HCT116 (cell line): ENCODE results near the gene CHPT1. TPM values are rescaled to one million over a fixed set of nuclear protein-coding genes. Genes with fewer than 3 reads are reported as not detected.

Experiments used
- ATAC-seq: fragments of 200-7000 bp; cut with Tn5 transposase; 2 replicates; pipeline ENCODE4 v1.9.1; 2020; ENCODE audit warnings: mild to moderate bottlenecking, moderate library complexity
- BruUV-seq: library from RNA; stranded (reverse); fragments of 400-500 nt; replicated peaks from 2 replicates; lab custom pipeline; 2021; lab: Mats Ljungman, UMichigan
- CTCF ChIA-PET: fragments of 300-600 bp; sonication (Branson Sonifier 250); formaldehyde crosslinking; loops from one replicate; lab custom pipeline; 2021; ENCODE audit warnings: antibody characterized with exemption; lab: Charles Lee
- POLR2A ChIA-PET: fragments of 300-600, 350-600 bp; sonication (Branson Sonifier 250); formaldehyde crosslinking; loops from one replicate; lab custom pipeline; 2021; ENCODE audit warnings: antibody characterized with exemption; lab: Charles Lee
- RAD21 ChIA-PET, 2 experiments: fragments of 300-600 bp; sonication (Branson Sonifier 250); formaldehyde crosslinking; loops; one replicate each; lab custom pipeline; 2023; ENCODE audit warnings: low total read pairs in 2 of 2; ENCODE audit not compliant: uncharacterized antibody in 2 of 2, unreplicated experiment in 2 of 2, low non-redundant PET in 1 of 2; lab: Charles Lee
- DNase-seq: peaks from one replicate; pipeline ENCODE4 v3.0.0-alpha.2; 2010; ENCODE audit warnings: low read depth, low spot score
- H2AFZ ChIP-seq: fragments of 200-600 bp; shearing (Covaris generic), sonication (generic); 2 replicates; pipeline ENCODE4 v1.6.1; 2017; ENCODE audit warnings: low read depth, mixed run types, mixed read lengths, antibody characterized with exemption, low read length; ENCODE audit not compliant: poor library complexity, severe bottlenecking
- H3K27ac ChIP-seq: 2 replicates; pipeline ENCODE4 v1.5.1; 2012; ENCODE audit warnings: low read depth, low read length
- H3K27me3 ChIP-seq: fragments of 200-600 bp; sonication (generic); 2 replicates; pipeline ENCODE4 v1.6.1; 2016; ENCODE audit warnings: mixed run types, low read length, mixed read lengths; ENCODE audit not compliant: insufficient read depth
- H3K36me3 ChIP-seq, 2 experiments: fragments of 200-500 bp in 1 of 2; fragments of 200-600 bp in 1 of 2; sonication (Bioruptor generic) in 1 of 2; sonication (generic) in 1 of 2; 2 replicates each; pipeline versions ENCODE4 v1.5.1 to v1.6.1; 2014 to 2016; ENCODE audit warnings: low read length in 2 of 2, inconsistent platforms in 1 of 2, mixed read lengths in 1 of 2, mixed run types in 1 of 2; ENCODE audit not compliant: insufficient read depth in 2 of 2, control insufficient read depth in 1 of 2
- H3K4me1 ChIP-seq, 2 experiments: fragments of 200-600 bp in 1 of 2; sonication (generic) in 1 of 2; 2 replicates each; pipeline versions ENCODE4 v1.5.1 to v1.6.1; 2012 to 2017; ENCODE audit warnings: low read length in 2 of 2, inconsistent platforms in 1 of 2, mild to moderate bottlenecking in 1 of 2, mixed read lengths in 1 of 2, mixed run types in 1 of 2, moderate library complexity in 1 of 2; ENCODE audit not compliant: insufficient read depth in 2 of 2, control insufficient read depth in 1 of 2
- H3K4me2 ChIP-seq: fragments of 200-600 bp; sonication (generic); 2 replicates; pipeline ENCODE4 v1.6.1; 2017; ENCODE audit warnings: mixed run types, low read length, mixed read lengths
- H3K4me3 ChIP-seq, 2 experiments: fragments of 200-600 bp in 1 of 2; sonication (generic) in 1 of 2; replicated peaks in 1 of 2; 2 replicates each; pipeline ENCODE4 v1.5.1; 2011 to 2016; ENCODE audit warnings: low read length in 2 of 2, control low read depth in 1 of 2, low read depth in 1 of 2, mild to moderate bottlenecking in 1 of 2, mixed read lengths in 1 of 2, mixed run types in 1 of 2
- H3K79me2 ChIP-seq: fragments of 200-600 bp; sonication (generic); 2 replicates; pipeline ENCODE4 v1.6.1; 2017; ENCODE audit warnings: mild to moderate bottlenecking, mixed run types, low read length, moderate library complexity, mixed read lengths; ENCODE audit not compliant: insufficient read depth
- H3K9ac ChIP-seq: fragments of 200-600 bp; sonication (generic); 2 replicates; pipeline ENCODE4 v1.6.1; 2016; ENCODE audit warnings: low read length, mixed read lengths
- H3K9me2 ChIP-seq: fragments of 200-600 bp; sonication (generic), shearing (Covaris generic); 2 replicates; pipeline ENCODE4 v1.6.1; 2017; ENCODE audit warnings: mixed run types, mild to moderate bottlenecking, moderate library complexity; ENCODE audit not compliant: insufficient read depth
- H3K9me3 ChIP-seq, 2 experiments: fragments of 200-500 bp in 1 of 2; fragments of 200-600 bp in 1 of 2; sonication (Bioruptor generic) in 1 of 2; sonication (generic) in 1 of 2; 2 replicates each; pipeline ENCODE4 v1.6.1; 2014 to 2017; ENCODE audit warnings: low read length in 2 of 2, mixed read lengths in 2 of 2, inconsistent platforms in 1 of 2, low read depth in 1 of 2, mild to moderate bottlenecking in 1 of 2, mixed run types in 1 of 2, moderate library complexity in 1 of 2; ENCODE audit not compliant: control insufficient read depth in 1 of 2, insufficient read depth in 1 of 2
- H4K20me1 ChIP-seq: fragments of 200-600 bp; sonication (generic), shearing (Covaris generic); 2 replicates; pipeline ENCODE4 v1.6.1; 2017; ENCODE audit warnings: mixed run types, mild to moderate bottlenecking, moderate library complexity; ENCODE audit not compliant: insufficient read depth
- CBX3 ChIP-seq: IDR thresholded peaks from 2 replicates; pipeline ENCODE4 v1.6.1; 2012; ENCODE audit warnings: low read depth
- CEBPB ChIP-seq: IDR thresholded peaks from 2 replicates; pipeline ENCODE4 v1.6.1; 2012; ENCODE audit warnings: low read depth
- EGR1 ChIP-seq: IDR thresholded peaks from 2 replicates; pipeline ENCODE4 v1.6.1; 2012; ENCODE audit warnings: low read depth
- ELF1 ChIP-seq: IDR thresholded peaks from 2 replicates; pipeline ENCODE4 v1.6.1; 2012; ENCODE audit warnings: low read depth, borderline replicate concordance
- EZH2phosphoT487 ChIP-seq: fragments of 200-600 bp; IDR thresholded peaks from 2 replicates; pipeline ENCODE4 v1.6.1; 2018; ENCODE audit warnings: antibody characterized with exemption, borderline replicate concordance
- FOSL1 ChIP-seq: IDR thresholded peaks from 2 replicates; pipeline ENCODE4 v1.6.1; 2012; ENCODE audit warnings: low read depth
- JUND ChIP-seq: IDR thresholded peaks from 2 replicates; pipeline ENCODE4 v1.6.1; 2012
- POLR2A ChIP-seq: IDR thresholded peaks from 2 replicates; pipeline ENCODE4 v1.7.0; 2011; ENCODE audit warnings: borderline replicate concordance; ENCODE audit not compliant: insufficient read depth, insufficient read length; ENCODE audit errors: extremely low read depth
- POLR2AphosphoS5 ChIP-seq: IDR thresholded peaks from 2 replicates; pipeline ENCODE4 v1.6.1; 2011; ENCODE audit warnings: mild to moderate bottlenecking, low read depth, low read length, moderate library complexity
- SIN3A ChIP-seq: IDR thresholded peaks from 2 replicates; pipeline ENCODE4 v1.6.1; 2012; ENCODE audit warnings: low read depth
- SP1 ChIP-seq: IDR thresholded peaks from 2 replicates; pipeline ENCODE4 v1.6.1; 2012; ENCODE audit warnings: low read depth
- SRF ChIP-seq: IDR thresholded peaks from 2 replicates; pipeline ENCODE4 v1.6.1; 2012; ENCODE audit warnings: low read depth
- TCF7L2 ChIP-seq: IDR thresholded peaks from 2 replicates; pipeline ENCODE4 v1.7.0; 2011; ENCODE audit warnings: borderline replicate concordance, inconsistent platforms; ENCODE audit not compliant: insufficient read depth, insufficient read length; ENCODE audit errors: extremely low read depth
- YY1 ChIP-seq: IDR thresholded peaks from 2 replicates; pipeline ENCODE4 v1.6.1; 2011; ENCODE audit warnings: low read length, low read depth, moderate library complexity, mild to moderate bottlenecking; ENCODE audit not compliant: insufficient replicate concordance; ENCODE audit errors: extremely low read depth
- ZFX ChIP-seq: fragments of 450-650 bp; IDR thresholded peaks from 2 replicates; pipeline ENCODE4 v1.6.1; 2017
- intact Hi-C: fragments of 100-400 bp; cut with micrococcal nuclease; formaldehyde crosslinking; loops from 2 replicates; pipeline ENCODE4 v1.10.0; 2022
- total RNA-seq: library from RNA; stranded (reverse); gene quantifications from one replicate; pipeline ENCODE4 v1.2.1, GENCODE V29; 2021; ENCODE audit not compliant: unreplicated experiment
- TF ChIP-seq, protein P1 (sequence below), 3 experiments: fragments of 200-600 bp in 1 of 3; sonication (generic) in 1 of 3; IDR thresholded peaks in 2 of 3; conservative IDR thresholded peaks in 1 of 3; 2 replicates each; pipeline ENCODE4 v1.5.1; 2012 to 2017; ENCODE audit warnings: low read depth in 2 of 3, low read length in 2 of 3, antibody characterized with exemption in 1 of 3, borderline replicate concordance in 1 of 3, control low read depth in 1 of 3, mild to moderate bottlenecking in 1 of 3, mixed read lengths in 1 of 3, mixed run types in 1 of 3, moderate library complexity in 1 of 3; ENCODE audit not compliant: insufficient read depth in 1 of 3
- TF ChIP-seq, protein P2 (sequence below): IDR thresholded peaks from 2 replicates; pipeline ENCODE4 v1.6.1; 2011; ENCODE audit warnings: mild to moderate bottlenecking, low read length, moderate library complexity; ENCODE audit not compliant: insufficient replicate concordance; ENCODE audit errors: extremely low read depth
- TF ChIP-seq, protein P3 (sequence below): IDR thresholded peaks from 2 replicates; pipeline ENCODE4 v1.6.1; 2012; ENCODE audit warnings: low read depth
- TF ChIP-seq, protein P4 (sequence below): IDR thresholded peaks from 2 replicates; pipeline ENCODE4 v1.6.1; 2012

CHPT1 gene
- total RNA-seq, 1 experiment from 2014 or later: 20.1 TPM

DNA sequence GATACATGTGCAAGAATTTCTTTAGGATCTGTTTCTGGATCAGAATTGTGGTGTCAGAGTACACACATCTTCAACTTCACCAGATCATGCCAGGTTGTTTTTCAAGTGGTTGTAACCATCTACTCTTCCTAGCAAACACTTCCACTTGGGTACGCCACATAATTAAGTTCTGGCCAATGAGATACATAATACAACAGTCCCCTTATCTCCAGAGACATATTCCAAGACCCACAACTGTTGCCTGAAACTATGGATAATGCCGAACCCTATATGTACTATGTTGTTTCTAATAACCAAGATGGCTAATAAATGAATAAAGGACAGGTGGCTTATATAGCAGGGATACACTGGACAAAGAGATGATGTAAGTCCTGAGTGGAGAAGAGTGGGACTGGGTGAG, 2.5 kb upstream of the CHPT1 start:
- no peak overlapping the region for H3K4me2 ChIP-seq
- intact Hi-C loops: no loop called here
- no peaks in the 10 kb centered on the region for H3K9me3 ChIP-seq
- TF ChIP-seq EGR1: no peak
- TF ChIP-seq, protein P1, sequence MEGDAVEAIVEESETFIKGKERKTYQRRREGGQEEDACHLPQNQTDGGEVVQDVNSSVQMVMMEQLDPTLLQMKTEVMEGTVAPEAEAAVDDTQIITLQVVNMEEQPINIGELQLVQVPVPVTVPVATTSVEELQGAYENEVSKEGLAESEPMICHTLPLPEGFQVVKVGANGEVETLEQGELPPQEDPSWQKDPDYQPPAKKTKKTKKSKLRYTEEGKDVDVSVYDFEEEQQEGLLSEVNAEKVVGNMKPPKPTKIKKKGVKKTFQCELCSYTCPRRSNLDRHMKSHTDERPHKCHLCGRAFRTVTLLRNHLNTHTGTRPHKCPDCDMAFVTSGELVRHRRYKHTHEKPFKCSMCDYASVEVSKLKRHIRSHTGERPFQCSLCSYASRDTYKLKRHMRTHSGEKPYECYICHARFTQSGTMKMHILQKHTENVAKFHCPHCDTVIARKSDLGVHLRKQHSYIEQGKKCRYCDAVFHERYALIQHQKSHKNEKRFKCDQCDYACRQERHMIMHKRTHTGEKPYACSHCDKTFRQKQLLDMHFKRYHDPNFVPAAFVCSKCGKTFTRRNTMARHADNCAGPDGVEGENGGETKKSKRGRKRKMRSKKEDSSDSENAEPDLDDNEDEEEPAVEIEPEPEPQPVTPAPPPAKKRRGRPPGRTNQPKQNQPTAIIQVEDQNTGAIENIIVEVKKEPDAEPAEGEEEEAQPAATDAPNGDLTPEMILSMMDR (IDR thresholded peaks at IDR 0.05 in 2 of 3, conservative IDR thresholded peaks at IDR 0.05 in 1 of 3; ENCODE audit: borderline replicate concordance in 1 of 3, insufficient read depth in 1 of 3, low read depth in 2 of 3, low read length in 2 of 3): no peak
- TF ChIP-seq SP1: no peak
- TF ChIP-seq POLR2AphosphoS5: no peak
- TF ChIP-seq, protein P2, sequence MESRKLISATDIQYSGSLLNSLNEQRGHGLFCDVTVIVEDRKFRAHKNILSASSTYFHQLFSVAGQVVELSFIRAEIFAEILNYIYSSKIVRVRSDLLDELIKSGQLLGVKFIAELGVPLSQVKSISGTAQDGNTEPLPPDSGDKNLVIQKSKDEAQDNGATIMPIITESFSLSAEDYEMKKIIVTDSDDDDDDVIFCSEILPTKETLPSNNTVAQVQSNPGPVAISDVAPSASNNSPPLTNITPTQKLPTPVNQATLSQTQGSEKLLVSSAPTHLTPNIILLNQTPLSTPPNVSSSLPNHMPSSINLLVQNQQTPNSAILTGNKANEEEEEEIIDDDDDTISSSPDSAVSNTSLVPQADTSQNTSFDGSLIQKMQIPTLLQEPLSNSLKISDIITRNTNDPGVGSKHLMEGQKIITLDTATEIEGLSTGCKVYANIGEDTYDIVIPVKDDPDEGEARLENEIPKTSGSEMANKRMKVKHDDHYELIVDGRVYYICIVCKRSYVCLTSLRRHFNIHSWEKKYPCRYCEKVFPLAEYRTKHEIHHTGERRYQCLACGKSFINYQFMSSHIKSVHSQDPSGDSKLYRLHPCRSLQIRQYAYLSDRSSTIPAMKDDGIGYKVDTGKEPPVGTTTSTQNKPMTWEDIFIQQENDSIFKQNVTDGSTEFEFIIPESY: no peak
- no peak for TF ChIP-seq TCF7L2
- no peak for TF ChIP-seq FOSL1
- TF ChIP-seq JUND: no peak
- TF ChIP-seq EZH2phosphoT487: no peak
- no peak for TF ChIP-seq ZFX
- no peak for TF ChIP-seq CEBPB
- TF ChIP-seq SRF: no peak
- TF ChIP-seq YY1: no peak
- no peak for TF ChIP-seq SIN3A
- TF ChIP-seq, protein P3, sequence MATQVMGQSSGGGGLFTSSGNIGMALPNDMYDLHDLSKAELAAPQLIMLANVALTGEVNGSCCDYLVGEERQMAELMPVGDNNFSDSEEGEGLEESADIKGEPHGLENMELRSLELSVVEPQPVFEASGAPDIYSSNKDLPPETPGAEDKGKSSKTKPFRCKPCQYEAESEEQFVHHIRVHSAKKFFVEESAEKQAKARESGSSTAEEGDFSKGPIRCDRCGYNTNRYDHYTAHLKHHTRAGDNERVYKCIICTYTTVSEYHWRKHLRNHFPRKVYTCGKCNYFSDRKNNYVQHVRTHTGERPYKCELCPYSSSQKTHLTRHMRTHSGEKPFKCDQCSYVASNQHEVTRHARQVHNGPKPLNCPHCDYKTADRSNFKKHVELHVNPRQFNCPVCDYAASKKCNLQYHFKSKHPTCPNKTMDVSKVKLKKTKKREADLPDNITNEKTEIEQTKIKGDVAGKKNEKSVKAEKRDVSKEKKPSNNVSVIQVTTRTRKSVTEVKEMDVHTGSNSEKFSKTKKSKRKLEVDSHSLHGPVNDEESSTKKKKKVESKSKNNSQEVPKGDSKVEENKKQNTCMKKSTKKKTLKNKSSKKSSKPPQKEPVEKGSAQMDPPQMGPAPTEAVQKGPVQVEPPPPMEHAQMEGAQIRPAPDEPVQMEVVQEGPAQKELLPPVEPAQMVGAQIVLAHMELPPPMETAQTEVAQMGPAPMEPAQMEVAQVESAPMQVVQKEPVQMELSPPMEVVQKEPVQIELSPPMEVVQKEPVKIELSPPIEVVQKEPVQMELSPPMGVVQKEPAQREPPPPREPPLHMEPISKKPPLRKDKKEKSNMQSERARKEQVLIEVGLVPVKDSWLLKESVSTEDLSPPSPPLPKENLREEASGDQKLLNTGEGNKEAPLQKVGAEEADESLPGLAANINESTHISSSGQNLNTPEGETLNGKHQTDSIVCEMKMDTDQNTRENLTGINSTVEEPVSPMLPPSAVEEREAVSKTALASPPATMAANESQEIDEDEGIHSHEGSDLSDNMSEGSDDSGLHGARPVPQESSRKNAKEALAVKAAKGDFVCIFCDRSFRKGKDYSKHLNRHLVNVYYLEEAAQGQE: no peak
- TF ChIP-seq CBX3: no peak
- TF ChIP-seq, protein P4, sequence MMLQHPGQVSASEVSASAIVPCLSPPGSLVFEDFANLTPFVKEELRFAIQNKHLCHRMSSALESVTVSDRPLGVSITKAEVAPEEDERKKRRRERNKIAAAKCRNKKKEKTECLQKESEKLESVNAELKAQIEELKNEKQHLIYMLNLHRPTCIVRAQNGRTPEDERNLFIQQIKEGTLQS: no peak
- no peak for TF ChIP-seq ELF1
- no peak for TF ChIP-seq POLR2A
- no peak overlapping the region for H2AFZ ChIP-seq
- ATAC-seq: no peak
- peaks cover 8 to 15% of the 10 kb centered on the region in 2 experiments; a peak in 3 of 4 replicates for H3K4me1 ChIP-seq
- H3K27ac ChIP-seq: no peak overlapping the region
- no TSS peak for BruUV-seq
- DNase-seq: no peak
- no peaks in the 10 kb centered on the region for H3K27me3 ChIP-seq
- H3K79me2 ChIP-seq: peaks cover 20% of the 10 kb centered on the region
- ChIA-PET CTCF (no interaction called here), RAD21 (no interaction called here), POLR2A (no interaction called here)
- H4K20me1 ChIP-seq: no peaks in the 10 kb centered on the region
- H3K9me2 ChIP-seq: no peaks in the 10 kb centered on the region
- no peak overlapping the region for H3K4me3 ChIP-seq
- no peak overlapping the region for H3K9ac ChIP-seq
- no peaks in the 10 kb centered on the region for H3K36me3 ChIP-seq
